GM18870 (cell line): ENCODE results near the gene EMCN.
"Not testable (repeated sequence)": the region's sequence is repeated elsewhere in the genome, so short reads cannot be mapped to it uniquely, and the experiment has no call there.

Experiments used
- ATAC-seq: cut with Tn5 transposase; IDR thresholded peaks from one replicate; pipeline ENCODE4 v1.9.1; 2021; ENCODE audit warnings: moderate library complexity; ENCODE audit not compliant: unreplicated experiment

The EMCN gene, protein sequence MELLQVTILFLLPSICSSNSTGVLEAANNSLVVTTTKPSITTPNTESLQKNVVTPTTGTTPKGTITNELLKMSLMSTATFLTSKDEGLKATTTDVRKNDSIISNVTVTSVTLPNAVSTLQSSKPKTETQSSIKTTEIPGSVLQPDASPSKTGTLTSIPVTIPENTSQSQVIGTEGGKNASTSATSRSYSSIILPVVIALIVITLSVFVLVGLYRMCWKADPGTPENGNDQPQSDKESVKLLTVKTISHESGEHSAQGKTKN

GRCh38 chr4:100517864-100518341, at the start of gene EMCN:
EMCN (minus strand) TSS chr4:100518022; CDS start chr4:100517914, 108 bp downstream.
- no peak for ATAC-seq

DNA sequence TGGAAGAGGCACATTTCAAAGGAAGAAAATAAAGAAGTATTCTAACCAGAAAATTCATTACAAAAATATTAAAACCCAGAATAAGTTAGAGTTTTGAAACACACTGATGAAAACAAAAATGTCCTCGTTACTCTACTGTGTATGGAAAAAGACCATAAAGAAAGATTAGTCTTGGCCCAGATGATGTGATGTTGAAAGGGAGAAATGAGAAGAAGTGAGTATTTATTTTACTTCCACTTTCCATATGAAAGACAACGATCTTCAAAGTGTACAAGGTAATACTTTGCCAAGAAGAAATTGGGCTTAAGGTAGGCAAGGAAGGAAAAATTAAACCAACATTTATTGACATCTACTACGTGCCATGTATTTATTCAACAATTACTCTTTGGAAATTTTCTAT, 48.6 kb upstream of the EMCN start:
- ATAC-seq: no peak

- ATAC-seq: no peak
These were observed 39.5 kb upstream of the EMCN start for GRCh38 chr4:100557306-100557705.

DNA sequence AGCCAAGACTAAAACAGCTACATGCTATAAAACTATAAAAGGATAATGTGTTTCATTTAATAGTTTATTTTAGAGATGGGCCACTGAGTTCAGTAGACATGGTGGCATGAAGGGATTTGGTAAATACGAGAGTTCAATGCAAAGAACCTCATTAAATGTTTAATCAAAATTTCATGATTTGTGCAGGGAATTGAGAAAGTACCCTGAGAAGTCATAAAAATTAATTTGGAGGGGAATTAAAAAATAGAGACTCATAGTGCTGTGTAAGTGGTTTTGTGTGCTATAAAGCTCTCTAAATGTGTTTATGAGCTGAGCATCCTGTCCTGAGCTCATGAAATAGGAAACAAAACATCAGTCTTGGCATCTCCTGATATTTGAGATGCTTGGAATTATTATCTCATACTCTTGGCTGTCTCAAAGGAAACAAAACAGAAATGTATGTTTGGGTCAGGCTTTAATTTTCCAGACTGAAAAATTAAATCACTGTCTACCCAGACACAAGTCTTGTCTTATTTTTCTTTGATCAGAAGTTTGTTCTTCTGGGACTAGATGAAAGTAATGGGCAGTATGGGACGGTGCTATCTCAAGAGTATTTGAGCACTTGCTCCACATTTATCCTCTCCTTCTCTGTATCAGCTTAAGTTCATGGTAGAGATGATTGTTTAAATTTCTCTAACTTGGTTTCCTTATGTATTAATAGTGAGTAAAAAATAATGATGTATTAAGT, 38.0 kb upstream of the EMCN start:
- no peak for ATAC-seq

- ATAC-seq: no peak
These were observed 30.4 kb upstream of the EMCN start for GRCh38 chr4:100548200-100548560.

DNA sequence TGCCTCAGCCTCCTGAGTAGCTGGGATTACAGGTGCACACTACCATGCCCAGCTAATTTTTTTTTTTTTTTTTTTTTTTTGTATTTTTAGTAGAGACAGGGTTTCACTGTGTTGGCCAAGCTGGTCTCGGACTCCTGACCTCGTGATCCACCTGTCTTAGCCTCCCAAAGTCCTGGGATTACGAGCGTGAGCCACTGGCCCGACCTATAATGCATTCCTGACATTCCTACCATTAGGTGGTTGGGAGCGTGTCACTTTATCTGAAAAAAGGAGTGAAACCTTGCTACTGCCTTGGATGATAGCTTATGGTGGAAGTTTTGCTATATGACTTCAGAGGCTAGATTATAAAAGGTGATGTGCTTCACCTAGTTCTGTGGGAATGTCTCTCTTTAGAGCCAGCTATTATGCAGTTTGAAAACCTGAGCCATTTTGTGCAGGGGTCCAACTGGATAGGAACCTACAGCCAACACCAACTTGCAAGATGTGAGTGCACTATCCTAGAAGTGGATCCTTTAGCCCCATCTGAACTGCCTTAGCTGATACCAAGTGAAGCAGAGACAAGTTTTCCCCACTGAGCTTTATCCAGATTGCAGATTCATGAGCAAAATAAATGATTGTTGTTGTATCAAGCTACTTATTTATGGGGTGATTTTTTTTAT, 29.8 kb upstream of the EMCN start:
- ATAC-seq: no peak

DNA sequence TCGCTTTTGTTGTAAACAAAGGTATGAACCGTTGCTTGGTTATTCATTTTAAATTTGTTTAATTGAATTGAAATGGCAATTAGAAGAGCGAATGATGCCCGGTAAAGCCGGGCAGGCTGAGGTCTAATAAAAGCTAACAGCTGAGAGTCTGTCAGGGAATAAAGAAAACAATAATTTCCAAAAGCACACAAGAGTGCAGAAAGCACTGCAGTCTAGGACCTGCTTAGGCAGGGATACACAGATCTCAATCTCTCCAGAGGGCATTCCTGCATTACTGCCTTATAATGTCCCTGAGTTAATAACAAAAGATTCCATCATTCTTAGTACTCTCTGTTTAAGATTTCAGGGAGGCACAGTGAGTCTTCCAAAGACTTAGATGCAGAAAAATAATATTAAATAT, 27.6 kb upstream of the EMCN start:
- ATAC-seq: no peak

- no peak for ATAC-seq
These were observed 22.3 kb upstream of the EMCN start for GRCh38 chr4:100540131-100540530.

DNA sequence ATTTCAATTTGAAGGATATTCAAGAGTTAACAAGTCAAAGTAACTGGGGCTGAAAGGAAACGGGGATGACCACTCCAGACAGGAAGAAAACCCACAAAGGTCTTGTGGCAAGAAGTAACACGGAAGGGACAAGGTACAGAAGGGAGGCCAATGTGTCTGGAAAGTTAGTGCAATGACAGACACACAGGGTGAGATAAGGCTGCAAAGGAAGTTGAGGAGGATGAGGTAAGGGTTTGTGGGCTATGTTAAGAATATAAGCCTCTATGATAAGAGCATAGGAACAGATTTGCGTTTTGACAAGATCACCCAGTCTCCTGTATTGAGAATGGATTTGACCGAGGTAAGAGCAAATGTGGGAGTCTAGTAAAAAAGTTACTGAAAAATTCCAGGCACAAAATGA, 21.9 kb upstream of the EMCN start:
- no peak for ATAC-seq

DNA sequence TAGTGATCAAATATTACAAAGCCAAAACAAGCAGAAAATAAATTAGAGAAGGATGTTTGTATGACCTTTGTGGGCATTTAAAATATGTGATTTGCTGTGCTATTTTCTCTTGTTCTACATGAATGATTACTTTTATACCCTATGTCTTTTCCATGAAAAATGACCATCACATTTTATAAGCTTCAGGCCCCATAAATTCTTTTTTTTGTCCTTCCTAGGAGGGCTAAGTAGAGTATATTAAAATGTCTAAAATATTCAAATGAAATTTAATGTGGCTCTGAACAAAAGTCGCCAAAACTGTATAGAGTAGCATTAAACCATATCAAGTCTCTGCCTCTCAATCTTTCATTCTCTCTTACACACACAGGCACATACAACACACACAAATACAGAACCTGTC, 15.9 kb upstream of the EMCN start:
- no peak for ATAC-seq

DNA sequence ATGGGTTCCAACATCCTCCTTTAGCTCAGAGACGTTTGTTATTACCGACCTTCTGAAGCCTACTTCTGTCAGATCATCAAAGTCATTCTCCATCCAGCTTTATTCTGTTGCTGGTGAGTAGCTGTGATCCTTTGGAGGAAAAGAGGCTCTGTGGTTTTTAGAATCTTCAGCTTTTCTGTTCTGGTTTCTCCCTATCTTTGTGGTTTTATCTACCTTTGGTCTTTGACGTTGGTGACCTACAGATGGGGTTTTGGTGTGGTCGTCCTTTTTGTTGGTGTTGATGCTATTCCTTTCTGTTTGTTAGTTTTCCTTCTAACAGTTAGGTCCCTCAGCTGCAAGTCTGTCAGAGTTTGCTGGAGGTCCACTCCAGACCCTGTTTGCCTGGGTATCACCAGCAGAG, 12.3 kb upstream of the EMCN start:
- not testable (repeated sequence) for ATAC-seq

DNA sequence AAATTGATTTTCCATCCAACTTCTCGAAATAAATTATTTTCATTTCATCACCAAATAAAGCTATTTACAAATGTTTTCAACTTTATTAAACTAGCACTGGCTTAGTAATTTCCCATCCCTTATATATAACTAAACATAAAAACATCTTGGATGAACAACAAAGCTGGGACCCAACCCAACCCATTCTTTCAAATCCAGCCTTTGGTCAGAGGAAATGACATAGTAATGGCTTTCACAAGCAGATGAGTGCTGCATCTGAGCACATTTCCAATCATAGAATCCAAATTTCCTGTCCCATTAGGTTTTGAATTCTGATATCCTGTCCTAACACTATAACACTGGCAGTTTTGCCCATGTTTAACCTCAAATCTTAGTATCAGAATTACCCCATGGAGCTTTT, 7.9 kb upstream of the EMCN start:
- no peak for ATAC-seq

DNA sequence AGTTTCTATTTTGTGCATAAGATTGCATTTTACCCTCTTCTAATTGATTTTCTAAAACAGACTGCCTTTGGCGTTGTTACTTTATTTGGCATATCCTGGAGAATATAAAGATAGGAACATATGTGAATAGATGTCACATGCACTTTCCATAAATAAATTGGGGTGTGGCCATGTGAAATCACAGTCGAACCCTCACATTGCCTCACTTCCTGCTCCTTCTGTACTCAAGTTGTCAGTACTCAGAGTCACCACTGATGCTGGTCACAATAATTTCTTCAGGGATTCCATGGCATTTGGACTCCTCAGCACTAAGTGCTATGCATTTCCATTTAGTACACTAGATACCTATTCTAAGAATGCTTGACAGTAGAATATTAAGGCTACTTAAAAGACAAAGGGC, 1.4 kb upstream of the EMCN start:
- no peak for ATAC-seq

DNA sequence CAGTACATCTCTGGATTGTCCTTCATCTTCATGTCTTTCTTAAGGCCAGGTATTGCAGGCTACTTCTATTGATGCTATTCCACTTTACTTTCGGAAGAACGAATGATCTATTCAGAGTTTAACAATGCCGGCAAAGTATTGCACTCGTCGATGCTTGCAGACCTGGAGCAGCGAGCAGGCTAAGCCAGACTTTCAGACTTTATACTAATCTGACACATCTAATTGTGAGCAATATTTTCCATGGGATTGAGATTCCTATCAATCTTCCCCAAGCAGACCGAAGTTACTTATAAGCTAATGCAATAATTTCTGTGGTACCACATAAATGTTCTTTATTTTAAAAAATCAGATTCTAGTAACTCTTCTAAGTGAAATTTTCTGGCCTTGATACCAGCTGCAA, 1.6 kb downstream of the EMCN start:
- ATAC-seq: no peak

DNA sequence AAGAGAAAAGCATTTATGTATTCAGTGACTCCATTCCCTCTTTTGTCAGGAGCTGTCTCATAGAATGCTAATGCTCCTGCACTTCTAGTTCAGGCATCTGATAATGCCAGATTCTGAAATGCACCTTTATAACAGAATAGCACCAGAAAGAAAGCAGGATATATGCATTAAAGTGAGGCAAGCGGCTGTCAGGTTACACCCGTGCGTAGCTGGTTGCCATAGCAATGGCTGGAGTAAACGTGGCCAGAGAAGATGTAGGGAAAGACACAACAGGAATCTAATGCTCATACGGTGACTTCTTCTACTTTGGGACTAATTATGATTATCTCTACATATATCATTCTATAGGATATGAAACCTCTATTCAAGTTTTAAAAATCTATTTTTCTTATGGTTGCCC, 5.9 kb downstream of the EMCN start:
- no peak for ATAC-seq

DNA sequence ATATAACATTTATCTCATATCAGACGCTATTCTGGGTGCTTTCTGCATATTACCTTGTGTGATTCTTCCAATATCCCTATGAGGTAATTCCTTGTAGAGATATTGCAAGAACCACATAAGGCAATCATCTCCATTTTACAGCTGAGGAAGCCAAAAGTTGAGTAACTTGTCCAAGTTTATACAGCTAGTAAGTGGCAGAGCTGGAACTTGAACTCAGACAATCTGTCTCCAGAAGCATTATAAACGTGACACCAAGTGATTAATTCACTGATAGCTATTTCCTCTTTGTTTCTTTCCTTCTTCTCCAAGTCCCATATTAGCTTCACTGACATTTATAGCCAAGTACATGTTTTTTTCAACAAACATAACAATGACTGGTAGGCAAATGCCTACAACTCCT, 7.3 kb downstream of the EMCN start:
- no peak for ATAC-seq

DNA sequence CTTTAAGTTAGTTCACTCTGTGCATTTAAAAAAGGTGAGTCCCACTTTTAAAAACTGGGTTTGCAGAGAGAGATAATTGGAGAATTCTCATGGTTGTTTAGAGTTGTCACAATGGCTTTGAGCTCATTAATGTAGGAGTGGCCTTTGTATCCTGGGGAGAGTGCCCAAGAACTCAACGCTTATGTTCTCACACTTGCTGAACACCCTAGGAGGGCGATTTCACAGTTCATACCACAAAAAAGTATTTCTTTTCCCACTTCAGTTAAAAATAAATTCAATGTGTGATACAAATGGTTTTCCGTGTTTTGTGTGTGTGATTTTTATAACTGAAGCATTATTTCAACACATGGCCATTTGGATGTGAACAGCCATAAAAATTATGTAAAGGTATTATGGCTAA, 8.4 kb downstream of the EMCN start:
- ATAC-seq: no peak

- no peak for ATAC-seq
These were observed 9.1 kb downstream of the EMCN start for GRCh38 chr4:100508691-100509090.

GRCh38 chr4:100504086-100504874, 13.5 kb downstream of the EMCN start:
- no peak for ATAC-seq

DNA sequence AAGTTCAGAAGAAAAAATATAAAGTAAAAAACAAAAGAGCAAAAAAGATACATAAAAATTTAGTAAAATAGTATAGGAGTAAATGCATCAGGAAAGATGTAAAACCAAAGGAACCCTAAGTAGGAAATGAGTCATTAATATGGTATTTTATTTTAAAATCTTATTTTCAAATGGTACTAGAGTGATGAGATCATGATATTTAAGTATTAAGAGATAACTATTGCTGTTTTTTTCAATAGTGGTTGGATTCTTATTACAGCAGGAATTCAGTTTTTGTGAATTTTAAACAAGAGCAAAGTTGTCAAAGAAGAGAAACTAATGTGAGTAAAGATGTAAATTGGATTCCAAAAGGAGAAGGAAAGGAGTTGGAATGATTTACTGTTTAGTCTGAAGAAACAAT, 20.0 kb downstream of the EMCN start:
- ATAC-seq: no peak

- ATAC-seq: no peak
These were observed 22.7 kb downstream of the EMCN start for GRCh38 chr4:100495074-100495473.
